ENCODE measurements around the gene UMPS.
"Not testable (repeated sequence)": the region's sequence is repeated elsewhere in the genome, so short reads cannot be mapped to it uniquely, and the experiment has no call there.

Gene UMPS

GRCh38 chr3:124707656-124708062 lies 22.6 kb upstream of the UMPS start:
- no peak for DNase-seq

- no peak for DNase-seq
Observed at GRCh38 chr3:124714223-124714853, 15.9 kb upstream of the UMPS start.

- DNase-seq = no peak
Observed at GRCh38 chr3:124722589-124722988, 7.7 kb upstream of the UMPS start.

- DNase-seq = no peak
Observed at GRCh38 chr3:124730941-124731297, 667 bp downstream of the UMPS start.

GRCh38 chr3:124731760-124732159 lies 1.5 kb downstream of the UMPS start:
- DNase-seq = no peak

- DNase-seq = no peak
Observed at GRCh38 chr3:124741027-124741426, 10.8 kb downstream of the UMPS start.

GRCh38 chr3:124745756-124746155 lies 15.5 kb downstream of the UMPS start:
- DNase-seq = no peak

GRCh38 chr3:124747111-124747981 lies 17.1 kb downstream of the UMPS start:
- no peak for DNase-seq

GRCh38 chr3:124748560-124749198 lies 18.4 kb downstream of the UMPS start:
- DNase-seq = no peak

GRCh38 chr3:124749877-124750276 lies 19.6 kb downstream of the UMPS start:
- not testable (repeated sequence) for DNase-seq

- DNase-seq = no peak
Observed at GRCh38 chr3:124751501-124751900, 21.2 kb downstream of the UMPS start.

GRCh38 chr3:124752051-124752450 lies 21.8 kb downstream of the UMPS start:
- DNase-seq = no peak

GRCh38 chr3:124757926-124758325 lies 27.7 kb downstream of the UMPS start:
- not testable (repeated sequence) for DNase-seq

GRCh38 chr3:124758851-124759635 lies 28.8 kb downstream of the UMPS start:
- DNase-seq = no peak

GRCh38 chr3:124759666-124760401 lies 29.6 kb downstream of the UMPS start:
- DNase-seq = no peak

- DNase-seq = no peak
Observed at GRCh38 chr3:124760601-124761000, 30.3 kb downstream of the UMPS start.

- peak; percentile 68 for DNase-seq
Observed at GRCh38 chr3:124761250-124761796, 31.1 kb downstream of the UMPS start.

- DNase-seq = peak; percentile 8
Observed at GRCh38 chr3:124761935-124762660, 31.8 kb downstream of the UMPS start.

GRCh38 chr3:124762661-124763011 lies 32.4 kb downstream of the UMPS start:
- DNase-seq = no peak

GRCh38 chr3:124763206-124763605 lies 33.0 kb downstream of the UMPS start:
- no peak for DNase-seq

GRCh38 chr3:124763644-124764358 lies 33.5 kb downstream of the UMPS start:
- DNase-seq = no peak
